22Rv1 (cell line): ENCODE measurements around the gene CSTF3.

Experiments
- ZFX ChIP-seq: fragments of 450-650 bp; IDR thresholded peaks from 2 replicates; pipeline ENCODE4 v1.6.1; 2017; ENCODE audit warnings: antibody characterized with exemption, borderline replicate concordance
- TF ChIP-seq, protein P1 (sequence below): fragments of 450-650 bp; IDR thresholded peaks from 2 replicates; pipeline ENCODE4 v1.5.1; 2017; ENCODE audit warnings: mild to moderate bottlenecking

DNA sequence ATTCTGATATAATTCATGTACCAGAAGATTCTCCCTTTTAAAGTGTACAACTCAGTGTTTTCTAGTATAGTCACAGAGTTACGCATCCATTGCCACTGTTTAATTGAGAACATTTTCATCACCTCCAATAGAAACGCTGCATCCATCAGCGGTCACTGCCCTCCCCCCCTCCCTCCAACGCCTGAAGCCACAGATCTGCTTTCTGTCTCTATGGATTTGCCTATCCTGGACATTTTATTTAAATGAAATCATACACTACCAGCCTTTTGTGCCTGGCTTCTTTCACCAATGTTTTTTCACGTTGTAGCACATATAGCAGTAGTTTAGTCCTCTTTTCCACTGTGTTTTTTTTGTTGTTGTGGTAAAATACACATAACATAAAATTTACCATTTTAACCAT, 99.1 kb downstream of the CSTF3 start:
- TF ChIP-seq, protein P1, sequence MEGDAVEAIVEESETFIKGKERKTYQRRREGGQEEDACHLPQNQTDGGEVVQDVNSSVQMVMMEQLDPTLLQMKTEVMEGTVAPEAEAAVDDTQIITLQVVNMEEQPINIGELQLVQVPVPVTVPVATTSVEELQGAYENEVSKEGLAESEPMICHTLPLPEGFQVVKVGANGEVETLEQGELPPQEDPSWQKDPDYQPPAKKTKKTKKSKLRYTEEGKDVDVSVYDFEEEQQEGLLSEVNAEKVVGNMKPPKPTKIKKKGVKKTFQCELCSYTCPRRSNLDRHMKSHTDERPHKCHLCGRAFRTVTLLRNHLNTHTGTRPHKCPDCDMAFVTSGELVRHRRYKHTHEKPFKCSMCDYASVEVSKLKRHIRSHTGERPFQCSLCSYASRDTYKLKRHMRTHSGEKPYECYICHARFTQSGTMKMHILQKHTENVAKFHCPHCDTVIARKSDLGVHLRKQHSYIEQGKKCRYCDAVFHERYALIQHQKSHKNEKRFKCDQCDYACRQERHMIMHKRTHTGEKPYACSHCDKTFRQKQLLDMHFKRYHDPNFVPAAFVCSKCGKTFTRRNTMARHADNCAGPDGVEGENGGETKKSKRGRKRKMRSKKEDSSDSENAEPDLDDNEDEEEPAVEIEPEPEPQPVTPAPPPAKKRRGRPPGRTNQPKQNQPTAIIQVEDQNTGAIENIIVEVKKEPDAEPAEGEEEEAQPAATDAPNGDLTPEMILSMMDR: no peak
- TF ChIP-seq ZFX: no peak
